ENCODE results near the gene TAF6.
"Not testable (repeated sequence)": the region's sequence is repeated elsewhere in the genome, so short reads cannot be mapped to it uniquely, and the experiment has no call there.

Gene TAF6

GRCh38 chr7:100152404-100152803 lies 33.2 kb upstream of the TAF6 start:
- DNase-seq (ENCODE audit: low spot score) = no peak

GRCh38 chr7:100148559-100149328 lies 29.6 kb upstream of the TAF6 start, which contains the start of gene LAMTOR4:
Gene LAMTOR4, plus strand, starts transcription at chr7:100148918. Its CDS starts 55 bp downstream, at chr7:100148973.
- peak; percentile 99 for DNase-seq (ENCODE audit: low spot score)

GRCh38 chr7:100148225-100148558 lies 29.0 kb upstream of the TAF6 start:
- no peak for DNase-seq (ENCODE audit: low spot score)

GRCh38 chr7:100147278-100147677 lies 28.1 kb upstream of the TAF6 start:
- no peak for DNase-seq (ENCODE audit: low spot score)

GRCh38 chr7:100146350-100146749 lies 27.2 kb upstream of the TAF6 start:
- DNase-seq (ENCODE audit: low spot score) = not testable (repeated sequence)

GRCh38 chr7:100142461-100142860 lies 23.3 kb upstream of the TAF6 start:
- DNase-seq (ENCODE audit: low spot score) = no peak

- DNase-seq (ENCODE audit: low spot score) = no peak
These were observed 22.4 kb upstream of the TAF6 start for GRCh38 chr7:100141555-100141949.

GRCh38 chr7:100137851-100138760 lies 18.9 kb upstream of the TAF6 start:
- no peak for DNase-seq (ENCODE audit: low spot score)

GRCh38 chr7:100132697-100133151 lies 13.6 kb upstream of the TAF6 start:
- DNase-seq (ENCODE audit: low spot score) = peak; percentile 73

GRCh38 chr7:100132126-100132525 lies 13.0 kb upstream of the TAF6 start:
- no peak for DNase-seq (ENCODE audit: low spot score)

GRCh38 chr7:100130608-100131453 lies 11.7 kb upstream of the TAF6 start:
- DNase-seq (ENCODE audit: low spot score) = peak; percentile 88

GRCh38 chr7:100130220-100130607 lies 11.1 kb upstream of the TAF6 start:
- DNase-seq (ENCODE audit: low spot score) = not testable (repeated sequence)

GRCh38 chr7:100128637-100128963 lies 9.4 kb upstream of the TAF6 start:
- DNase-seq (ENCODE audit: low spot score) = no peak

GRCh38 chr7:100127866-100128636 lies 8.9 kb upstream of the TAF6 start:
- DNase-seq (ENCODE audit: low spot score) = no peak

GRCh38 chr7:100126931-100127865 lies 8.0 kb upstream of the TAF6 start, which contains the start of gene MBLAC1:
Gene MBLAC1, plus strand, starts transcription at chr7:100126967. Its CDS starts 429 bp downstream, at chr7:100127396.
- DNase-seq (ENCODE audit: low spot score) = peak; percentile 87

- DNase-seq (ENCODE audit: low spot score) = no peak
These were observed 7.2 kb upstream of the TAF6 start for GRCh38 chr7:100126239-100126930.

- DNase-seq (ENCODE audit: low spot score) = no peak
These were observed 5.4 kb upstream of the TAF6 start for GRCh38 chr7:100124301-100125230.

- DNase-seq (ENCODE audit: low spot score) = no peak
These were observed 3.4 kb upstream of the TAF6 start for GRCh38 chr7:100122568-100122967.
